KBM-7 (cell line): Measurements from ENCODE around the gene OMA1.

ENCODE experiments used
- DNase-seq: peaks from one replicate; pipeline ENCODE4 v3.0.0-alpha.2; 2015
- in situ Hi-C: fragments of 300-500 bp; cut with MboI; formaldehyde crosslinking; loops from 2 replicates; pipeline ENCODE4 v1.14.3; 2020; ENCODE audit warnings: low sequenced_read_pairs, low pct_unique_long_range_greater_than_20kb, mixed read lengths

Gene OMA1

GRCh38 chr1:58440696-58441095 is 105.8 kb downstream of the OMA1 start:
- DNase-seq, result no peak
- in situ Hi-C loops, result no loop called here

DNA sequence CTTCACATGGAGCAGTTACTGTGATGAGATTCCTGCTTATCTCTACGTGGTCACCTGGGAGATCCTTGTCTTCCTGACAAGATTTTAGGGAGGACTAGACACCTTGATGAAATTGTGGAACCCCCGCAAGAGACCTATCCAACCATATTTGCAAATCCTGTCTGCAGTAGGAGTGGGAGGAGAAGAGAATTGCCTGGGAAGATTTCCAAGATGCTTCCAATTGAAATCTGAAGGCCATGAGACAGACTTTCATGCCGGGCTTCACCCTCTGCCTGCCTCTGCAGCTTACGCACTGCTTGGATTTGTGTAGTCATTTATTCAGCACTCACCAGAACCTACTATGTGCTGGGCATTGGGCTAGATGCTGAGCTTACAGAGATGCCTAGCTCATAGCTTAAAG is 106.6 kb downstream of the OMA1 start:
- in situ Hi-C loops, result no loop called here
- no peak for DNase-seq

DNA sequence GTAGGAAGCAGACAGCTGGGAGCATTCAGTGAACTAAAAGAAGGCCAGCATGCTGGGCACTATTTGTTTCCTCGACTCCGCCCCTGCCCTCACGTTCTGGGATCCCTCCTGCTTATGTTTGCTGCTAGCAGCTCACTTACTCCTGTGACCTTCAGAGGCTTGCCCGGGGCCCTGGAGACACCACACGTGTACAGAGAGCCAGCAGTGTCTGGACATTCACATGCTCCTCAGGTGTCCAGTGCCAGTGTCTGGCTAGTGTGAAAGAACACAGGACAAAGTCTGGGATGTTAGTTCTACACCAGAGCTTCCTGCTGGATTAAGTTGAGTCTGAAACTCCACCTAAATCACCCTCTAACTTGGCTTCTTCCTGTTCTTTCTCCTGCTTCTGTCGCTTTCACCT is 108.1 kb downstream of the OMA1 start:
- in situ Hi-C loops, result no loop called here
- DNase-seq, result no peak

DNA sequence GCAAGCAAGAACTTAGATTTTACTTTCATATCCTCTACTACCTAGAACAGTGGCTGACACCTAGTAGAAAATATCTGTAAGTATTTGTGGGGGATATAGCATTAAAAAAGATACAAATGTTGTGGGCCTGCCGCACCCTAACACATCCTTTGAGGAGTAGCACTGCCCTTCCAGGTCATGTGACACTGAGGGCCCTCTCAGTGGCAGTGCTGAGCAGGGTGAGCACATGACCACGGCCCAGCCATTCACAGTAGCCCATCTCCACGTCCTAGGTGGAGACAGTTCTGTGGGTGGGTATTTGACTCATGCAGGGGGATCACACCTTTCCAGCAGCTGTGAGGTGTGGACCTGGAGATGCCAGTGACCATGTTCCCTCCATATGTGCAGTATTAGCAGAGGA is 108.9 kb downstream of the OMA1 start:
- DNase-seq, result no peak
- in situ Hi-C loops, result no loop called here

DNA sequence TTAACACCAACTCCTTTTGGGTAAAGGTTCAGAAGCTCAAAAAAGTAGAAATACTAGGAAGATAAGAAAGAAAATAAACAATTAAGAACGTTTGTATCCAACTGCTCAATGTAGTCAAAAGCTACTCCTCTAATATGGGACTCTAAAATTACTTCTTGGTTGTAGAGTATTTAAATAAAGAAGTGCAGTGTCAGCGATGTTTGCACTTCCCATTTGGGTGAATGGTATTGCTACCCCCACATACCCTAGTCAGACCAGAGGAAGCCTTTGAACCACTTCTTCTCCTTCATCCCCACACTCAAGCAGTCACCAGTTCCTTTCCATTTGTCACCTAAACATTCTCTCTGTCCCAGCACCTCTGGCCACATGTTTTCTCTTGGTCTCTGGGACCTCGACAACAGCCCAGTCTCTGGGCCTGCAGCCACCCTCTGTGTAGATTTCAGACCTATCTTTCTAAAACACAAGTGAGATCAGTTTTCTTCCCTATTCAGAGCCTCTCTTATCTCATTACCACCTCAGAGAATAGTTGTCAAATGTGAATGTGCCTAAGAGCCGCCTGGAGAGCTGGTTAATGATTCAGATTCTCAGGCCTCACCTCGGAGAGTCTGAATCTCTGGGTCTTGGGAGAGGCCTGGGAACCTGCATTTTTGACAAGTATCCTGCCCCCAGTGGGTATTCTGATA is 109.8 kb downstream of the OMA1 start:
- DNase-seq, result no peak
- in situ Hi-C loops, result no loop called here

DNA sequence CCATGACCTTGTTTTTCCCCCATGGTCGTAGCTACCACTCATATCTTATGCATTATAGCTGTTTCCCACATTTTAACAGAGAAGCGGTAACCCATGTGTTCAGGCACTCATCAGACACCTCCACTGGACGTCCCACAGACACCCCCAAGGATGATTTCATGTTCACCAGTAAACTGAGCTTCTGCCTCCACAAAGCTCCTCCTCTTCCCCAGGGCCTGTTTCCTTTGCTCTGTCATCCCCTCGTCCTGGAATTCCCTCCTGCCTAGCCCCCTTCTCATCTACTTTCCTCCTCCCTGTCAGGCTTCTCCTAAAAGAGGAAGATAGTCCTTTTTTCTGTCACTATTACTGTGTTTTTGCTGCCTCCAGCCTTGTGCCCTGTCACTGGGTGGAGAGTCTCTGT is 111.2 kb downstream of the OMA1 start:
- in situ Hi-C loops, result no loop called here

DNA sequence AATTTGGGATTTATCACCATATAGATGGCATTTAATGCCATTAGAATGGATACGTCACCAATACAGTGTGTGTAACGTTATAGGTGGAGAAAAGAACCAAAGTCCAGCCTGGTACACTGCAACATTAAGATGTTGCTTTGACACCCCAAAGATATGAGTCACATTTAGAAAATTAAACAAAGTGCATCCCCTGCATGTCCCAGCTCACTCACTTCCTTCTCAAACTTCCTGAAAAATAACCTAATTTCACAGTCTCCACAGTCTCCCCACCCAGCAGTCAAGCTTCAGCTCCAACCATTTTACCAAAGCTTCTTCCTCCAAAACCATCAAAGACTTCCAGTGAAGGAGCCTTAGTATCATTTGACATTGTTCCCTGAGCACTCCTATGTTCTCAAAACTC is 111.9 kb downstream of the OMA1 start:
- in situ Hi-C loops, result no loop called here
- DNase-seq, result no peak

More for the DNA sequence above, 111.2 kb downstream of the OMA1 start:
- DNase-seq, result no peak

GRCh38 chr1:58434181-58434580 is 112.3 kb downstream of the OMA1 start:
- in situ Hi-C loops, result no loop called here
- DNase-seq, result no peak

GRCh38 chr1:58432851-58433668 is 113.5 kb downstream of the OMA1 start:
- no peak for DNase-seq
- in situ Hi-C loops, result no loop called here

- in situ Hi-C loops, result no loop called here
- DNase-seq, result no peak
Measured at GRCh38 chr1:58431901-58432620, 114.5 kb downstream of the OMA1 start.
